Coronary artery (tissue), 2 donors: Measurements from ENCODE around the gene RAD51B.

ENCODE experiments used
- DNase-seq: peaks from one replicate; pipeline ENCODE4 v3.0.0-alpha.2; 2017; ENCODE audit warnings: low spot score
- H3K27ac ChIP-seq, 2 donors: fragments of 200-600 bp; sonication (generic); one replicate each; pipeline ENCODE4 v1.5.1; 2016 to 2019
- H3K4me3 ChIP-seq: fragments of 200-600 bp; sonication (generic); 2 replicates; pipeline ENCODE4 v1.5.1; 2016; ENCODE audit warnings: mild to moderate bottlenecking, moderate library complexity
- CTCF ChIP-seq: fragments of 200-600 bp; sonication (generic); IDR thresholded peaks from one replicate; pipeline ENCODE4 v1.5.1; 2019; ENCODE audit warnings: antibody characterized with exemption

The RAD51B gene

GRCh38 chr14:67819563-67820421 lies at the start of gene RAD51B:
TSS of gene RAD51B (plus strand) at chr14:67819779.
- Histone ChIP-seq H3K27ac (peak within 1 kb of the TSS; percentile 55 to 56), H3K4me3 (peak within 1 kb of the TSS; percentile 89)
- no peak for TF ChIP-seq CTCF
- peak; percentile 83 for DNase-seq

- H3K4me3 ChIP-seq: no peak overlapping the region
- no peak for TF ChIP-seq CTCF
- DNase-seq: no peak
- H3K27ac ChIP-seq: no peak overlapping the region
These were observed 45.7 kb upstream of the RAD51B start for GRCh38 chr14:67773844-67774377.

- no peak for DNase-seq
- no peak for TF ChIP-seq CTCF
- no peak overlapping the region for H3K4me3 ChIP-seq
- H3K27ac ChIP-seq: no peak overlapping the region
These were observed 42.8 kb upstream of the RAD51B start for GRCh38 chr14:67776653-67777322.

GRCh38 chr14:67778792-67779191 lies 40.8 kb upstream of the RAD51B start:
- DNase-seq: no peak
- Histone ChIP-seq H3K4me3 (no peak overlapping the region), H3K27ac (no peak overlapping the region)
- TF ChIP-seq CTCF: no peak

GRCh38 chr14:67782090-67782489 lies 37.5 kb upstream of the RAD51B start:
- no peak overlapping the region for H3K27ac ChIP-seq
- DNase-seq: no peak
- no peak for TF ChIP-seq CTCF
- no peak overlapping the region for H3K4me3 ChIP-seq

GRCh38 chr14:67784244-67784823 lies 35.2 kb upstream of the RAD51B start:
- no peak for TF ChIP-seq CTCF
- no peak overlapping the region for H3K27ac ChIP-seq
- no peak overlapping the region for H3K4me3 ChIP-seq
- DNase-seq: no peak
